SH-SY5Y (cell line): ENCODE data around the gene UQCC5.

Experiments
- GATA2 ChIP-seq: IDR thresholded peaks from 2 replicates; pipeline ENCODE4 v1.6.1; 2011; ENCODE audit warnings: mild to moderate bottlenecking, low read depth, low read length
- GATA3 ChIP-seq: IDR thresholded peaks from 2 replicates; pipeline ENCODE4 v1.6.1; 2011; ENCODE audit warnings: low read depth, mild to moderate bottlenecking, low read length, moderate library complexity

- no peak for TF ChIP-seq GATA2
- no peak for TF ChIP-seq GATA3
Observed at GRCh38 chr3:52521881-52522650, 14.3 kb upstream of the UQCC5 start.
